ENCODE data around the gene LRRC8E. TPM values are rescaled to one million over a fixed set of nuclear protein-coding genes. Genes with fewer than 3 reads are reported as not detected.

The LRRC8E gene
- total RNA-seq, 2 donors from 2014 or later, result not detected

DNA sequence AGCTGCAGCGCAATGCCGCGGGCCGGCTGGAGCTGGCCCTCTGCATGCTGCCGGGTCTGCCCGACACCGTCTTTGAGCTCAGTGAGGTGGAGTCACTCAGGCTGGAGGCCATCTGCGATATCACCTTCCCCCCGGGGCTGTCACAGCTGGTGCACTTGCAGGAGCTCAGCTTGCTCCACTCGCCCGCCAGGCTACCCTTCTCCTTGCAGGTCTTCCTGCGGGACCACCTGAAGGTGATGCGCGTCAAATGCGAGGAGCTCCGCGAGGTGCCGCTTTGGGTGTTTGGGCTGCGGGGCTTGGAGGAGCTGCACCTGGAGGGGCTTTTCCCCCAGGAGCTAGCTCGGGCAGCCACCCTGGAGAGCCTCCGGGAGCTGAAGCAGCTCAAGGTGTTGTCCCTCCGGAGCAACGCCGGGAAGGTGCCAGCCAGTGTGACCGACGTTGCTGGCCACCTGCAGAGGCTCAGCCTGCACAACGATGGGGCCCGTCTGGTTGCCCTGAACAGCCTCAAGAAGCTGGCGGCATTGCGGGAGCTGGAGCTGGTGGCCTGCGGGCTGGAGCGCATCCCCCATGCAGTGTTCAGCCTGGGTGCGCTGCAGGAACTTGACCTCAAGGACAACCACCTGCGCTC is 11.6 kb downstream of the LRRC8E start:
- H3K27me3 Mint-ChIP-seq, result peaks cover 2 to 6% of the 10 kb centered on the region in 2 donors
- no peak overlapping the region for H3K27ac Mint-ChIP-seq
- no peak overlapping the region for H3K4me3 Mint-ChIP-seq
- no peak for DNase-seq (ENCODE audit: low spot score)
- H3K36me3 Mint-ChIP-seq, result no peaks in the 10 kb centered on the region
- H3K4me1 Mint-ChIP-seq (ENCODE audit: low read depth in 2 of 2), result peaks cover 13 to 16% of the 10 kb centered on the region in 2 donors
- no peaks in the 10 kb centered on the region for H3K9me3 Mint-ChIP-seq
- ATAC-seq, result no peak

DNA sequence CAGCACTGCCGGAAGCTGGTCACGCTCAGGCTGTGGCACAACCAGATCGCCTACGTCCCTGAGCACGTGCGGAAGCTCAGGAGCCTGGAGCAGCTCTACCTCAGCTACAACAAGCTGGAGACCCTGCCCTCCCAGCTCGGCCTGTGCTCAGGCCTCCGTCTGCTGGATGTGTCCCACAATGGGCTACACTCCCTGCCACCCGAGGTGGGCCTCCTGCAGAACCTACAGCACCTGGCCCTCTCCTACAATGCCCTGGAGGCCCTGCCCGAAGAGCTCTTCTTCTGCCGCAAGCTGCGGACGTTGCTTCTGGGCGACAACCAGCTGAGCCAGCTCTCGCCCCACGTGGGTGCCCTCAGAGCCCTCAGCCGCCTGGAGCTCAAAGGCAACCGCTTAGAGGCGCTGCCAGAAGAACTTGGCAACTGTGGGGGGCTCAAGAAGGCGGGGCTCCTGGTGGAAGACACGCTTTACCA is 12.1 kb downstream of the LRRC8E start:
- ATAC-seq, result no peak
- peaks cover 2 to 6% of the 10 kb centered on the region in 2 donors for H3K27me3 Mint-ChIP-seq
- H3K9me3 Mint-ChIP-seq, result no peaks in the 10 kb centered on the region
- DNase-seq (ENCODE audit: low spot score), result no peak
- no peak overlapping the region for H3K4me3 Mint-ChIP-seq
- peaks cover 19 to 20% of the 10 kb centered on the region in 2 donors for H3K4me1 Mint-ChIP-seq (ENCODE audit: low read depth in 2 of 2)
- H3K27ac Mint-ChIP-seq, result no peak overlapping the region
- no peaks in the 10 kb centered on the region for H3K36me3 Mint-ChIP-seq

DNA sequence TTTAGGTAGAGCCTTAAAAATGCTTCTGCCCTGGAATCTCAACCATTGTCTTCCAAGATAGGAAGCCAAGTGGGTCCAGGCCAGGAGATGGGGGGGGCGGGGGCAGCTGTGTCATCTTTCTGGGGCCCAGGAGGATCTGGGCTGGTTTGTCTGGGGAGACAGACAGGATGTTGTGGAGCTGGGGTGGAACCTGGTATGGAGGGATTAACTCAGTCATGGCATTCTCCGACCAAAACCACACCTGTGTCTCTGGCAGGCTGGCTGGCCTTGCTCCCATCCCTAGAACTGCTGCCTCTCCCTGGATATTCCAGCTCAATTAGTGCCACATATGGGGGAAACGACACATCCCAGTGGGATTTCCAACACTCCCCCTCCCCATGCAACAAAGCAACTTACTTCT is 12.6 kb downstream of the LRRC8E start:
- Mint-ChIP-seq H3K9me3 (no peaks in the 10 kb centered on the region), H3K4me3 (no peak overlapping the region), H3K27ac (no peak overlapping the region), H3K4me1 (ENCODE audit: low read depth in 2 of 2) (peaks cover 24 to 25% of the 10 kb centered on the region in 2 donors), H3K36me3 (no peaks in the 10 kb centered on the region), H3K27me3 (peaks cover 2 to 6% of the 10 kb centered on the region in 2 donors)
- DNase-seq (ENCODE audit: low spot score), result no peak
- ATAC-seq, result no peak

DNA sequence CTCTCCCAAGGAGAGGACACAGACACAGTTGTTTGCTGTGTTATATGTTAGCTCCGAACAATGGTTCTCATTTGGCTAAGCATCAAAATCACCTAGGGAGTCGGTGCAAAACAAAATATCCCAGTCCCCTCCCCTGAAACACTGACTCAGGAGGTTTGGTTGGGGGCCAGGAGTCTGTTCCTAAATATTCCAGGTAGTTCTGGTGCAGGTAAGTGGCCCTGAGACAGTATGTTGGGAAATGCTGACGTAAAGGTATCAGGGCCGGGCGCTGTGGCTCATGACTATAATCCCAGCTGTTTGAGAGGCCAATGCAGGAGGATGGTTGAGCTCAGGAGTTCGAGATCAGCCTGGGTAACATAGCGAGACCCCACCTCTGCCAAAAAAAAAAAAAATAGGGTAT is 13.0 kb downstream of the LRRC8E start:
- peaks cover 25 to 28% of the 10 kb centered on the region in 2 donors for H3K4me1 Mint-ChIP-seq (ENCODE audit: low read depth in 2 of 2)
- ATAC-seq (no peak), DNase-seq (ENCODE audit: low spot score) (no peak)
- H3K27ac Mint-ChIP-seq, result no peak overlapping the region
- H3K4me3 Mint-ChIP-seq, result peak overlapping the region; percentile 45
- no peaks in the 10 kb centered on the region for H3K36me3 Mint-ChIP-seq
- H3K9me3 Mint-ChIP-seq, result no peaks in the 10 kb centered on the region
- peaks cover 2 to 6% of the 10 kb centered on the region in 2 donors for H3K27me3 Mint-ChIP-seq

DNA sequence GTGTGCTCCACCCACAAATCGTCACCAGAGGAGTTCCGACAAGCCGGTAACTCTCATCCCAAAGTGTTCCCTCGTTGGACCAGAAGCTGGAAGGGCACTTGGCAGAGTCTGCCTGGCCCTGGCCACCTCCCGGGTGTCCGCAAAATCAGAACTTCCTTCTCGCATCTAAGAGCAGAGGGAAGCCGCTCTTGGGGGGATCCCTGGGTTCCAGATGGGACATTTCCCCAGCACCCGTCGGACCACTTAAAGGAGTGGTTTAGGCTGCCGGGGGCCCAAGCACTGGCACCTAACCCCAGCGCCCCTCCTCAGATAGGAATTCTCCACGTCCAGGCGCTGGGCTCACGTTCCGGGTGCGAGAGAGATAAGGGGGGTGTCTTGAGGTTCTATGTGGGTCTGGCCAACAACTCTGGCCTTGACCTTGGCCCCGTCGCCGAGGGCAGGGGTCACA is 14.5 kb downstream of the LRRC8E start:
- ATAC-seq (no peak), DNase-seq (ENCODE audit: low spot score) (no peak)
- H3K4me3 Mint-ChIP-seq, result peak overlapping the region; percentile 90
- no peaks in the 10 kb centered on the region for H3K9me3 Mint-ChIP-seq
- no peaks in the 10 kb centered on the region for H3K36me3 Mint-ChIP-seq
- peaks cover 25 to 37% of the 10 kb centered on the region in 2 donors for H3K4me1 Mint-ChIP-seq (ENCODE audit: low read depth in 2 of 2)
- H3K27me3 Mint-ChIP-seq, result peaks cover 0 to under 1% of the 10 kb centered on the region in 2 donors
- peak overlapping the region; percentile 87 to 95 for H3K27ac Mint-ChIP-seq

DNA sequence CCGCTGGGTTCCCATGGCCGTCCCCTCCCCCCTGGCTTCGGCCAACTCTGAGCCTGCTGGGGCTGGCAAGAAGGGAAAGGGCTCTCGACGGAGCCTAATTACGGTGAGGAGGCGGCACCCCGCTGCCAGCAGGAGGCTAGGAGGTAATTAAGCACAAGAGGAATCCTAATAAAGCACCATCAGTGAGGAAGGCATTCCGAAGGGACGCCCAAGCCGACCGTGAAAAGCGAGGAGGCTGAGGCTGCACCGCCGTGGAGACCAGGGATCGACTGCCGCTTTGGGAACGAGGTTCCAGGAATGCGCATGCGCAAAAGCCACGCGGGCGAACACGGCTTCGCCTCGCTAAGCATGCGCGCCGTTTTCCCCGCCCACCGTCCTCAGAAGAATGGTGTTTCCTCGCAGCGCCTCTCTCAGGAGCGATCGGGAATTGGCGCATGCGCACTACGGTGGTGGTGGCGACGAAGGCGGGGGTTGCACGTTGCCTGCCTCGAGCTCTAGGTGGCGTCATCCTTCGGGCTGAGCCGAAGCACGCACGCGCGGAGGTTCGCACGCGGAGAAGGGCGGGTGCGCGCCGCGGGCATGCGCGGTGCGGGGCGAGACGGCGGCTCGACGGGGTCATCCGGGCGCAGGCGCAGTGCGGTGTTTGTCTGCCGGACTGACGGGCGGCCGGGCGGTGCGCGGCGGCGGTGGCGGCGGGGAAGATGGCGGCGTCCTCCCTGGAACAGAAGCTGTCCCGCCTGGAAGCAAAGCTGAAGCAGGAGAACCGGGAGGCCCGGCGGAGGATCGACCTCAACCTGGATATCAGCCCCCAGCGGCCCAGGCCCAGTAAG is 15.1 kb downstream of the LRRC8E start, which contains the start of gene MAP2K7:
Gene MAP2K7 (plus strand): TSS at position 634 of the 830 bp plus-strand sequence. CDS start 68 bp downstream, at position 702.
- DNase-seq (ENCODE audit: low spot score) (peak; percentile 100), ATAC-seq (peak; percentile 92 to 94)
- Mint-ChIP-seq H3K4me3 (peak within 1 kb of the TSS; percentile 94), H3K27me3 (no peaks in the 10 kb centered on the region), H3K36me3 (no peaks in the 10 kb centered on the region), H3K27ac (peak within 1 kb of the TSS; percentile 87 to 96), H3K9me3 (no peaks in the 10 kb centered on the region), H3K4me1 (ENCODE audit: low read depth in 2 of 2) (peaks cover 25 to 38% of the 10 kb centered on the region in 2 donors)

DNA sequence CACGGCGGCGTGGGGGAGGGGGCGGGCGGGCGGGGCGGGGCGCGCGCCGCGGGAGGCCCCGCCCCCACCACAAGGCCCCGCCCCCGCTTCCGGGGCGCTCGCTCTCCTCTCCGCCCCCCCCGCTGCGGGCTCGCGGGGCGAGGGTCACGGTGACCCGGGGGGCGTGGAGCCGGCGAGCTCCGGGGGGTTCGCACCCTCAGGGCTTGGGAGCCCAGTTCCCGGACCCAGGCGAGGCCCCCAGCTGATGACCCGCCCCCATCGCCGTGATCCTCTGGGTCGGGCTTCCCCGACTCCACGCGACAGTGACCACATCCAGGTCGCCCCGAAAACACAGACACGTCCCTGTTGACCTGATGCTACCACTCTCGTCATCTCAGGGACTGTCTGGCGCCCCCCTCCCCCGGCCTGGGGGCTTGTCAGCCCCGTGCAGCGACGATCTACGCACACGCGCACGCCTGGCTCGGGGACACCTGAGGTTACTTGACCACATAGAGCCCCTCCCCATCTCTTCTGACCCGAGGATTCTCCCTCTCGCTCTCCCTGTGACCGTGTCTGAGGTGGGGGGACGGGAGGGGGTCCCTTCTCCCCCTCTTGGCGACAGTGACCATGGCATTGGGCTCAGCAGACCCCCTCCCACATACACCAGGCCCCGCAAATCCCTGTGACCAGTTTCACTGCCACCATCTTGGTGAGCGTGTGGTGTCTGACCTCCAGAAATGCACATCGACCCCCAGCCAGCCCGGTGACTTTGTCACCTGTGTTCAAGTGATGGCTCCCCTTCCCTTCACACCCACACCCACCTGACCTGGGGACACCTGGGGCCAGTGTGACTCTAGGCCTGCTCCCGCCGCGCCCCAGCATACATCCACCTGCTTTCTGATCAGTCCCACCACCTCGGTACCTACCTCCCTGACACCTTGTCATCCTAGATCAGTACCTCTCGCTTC is 16.0 kb downstream of the LRRC8E start:
- peak overlapping the region; percentile 87 to 96 for H3K27ac Mint-ChIP-seq
- peak overlapping the region; percentile 94 for H3K4me3 Mint-ChIP-seq
- no peaks in the 10 kb centered on the region for H3K27me3 Mint-ChIP-seq
- H3K4me1 Mint-ChIP-seq (ENCODE audit: low read depth in 2 of 2), result peaks cover 25 to 38% of the 10 kb centered on the region in 2 donors
- no peaks in the 10 kb centered on the region for H3K9me3 Mint-ChIP-seq
- DNase-seq (ENCODE audit: low spot score) (peak; percentile 84), ATAC-seq (peak; percentile 70 to 80)
- no peaks in the 10 kb centered on the region for H3K36me3 Mint-ChIP-seq

DNA sequence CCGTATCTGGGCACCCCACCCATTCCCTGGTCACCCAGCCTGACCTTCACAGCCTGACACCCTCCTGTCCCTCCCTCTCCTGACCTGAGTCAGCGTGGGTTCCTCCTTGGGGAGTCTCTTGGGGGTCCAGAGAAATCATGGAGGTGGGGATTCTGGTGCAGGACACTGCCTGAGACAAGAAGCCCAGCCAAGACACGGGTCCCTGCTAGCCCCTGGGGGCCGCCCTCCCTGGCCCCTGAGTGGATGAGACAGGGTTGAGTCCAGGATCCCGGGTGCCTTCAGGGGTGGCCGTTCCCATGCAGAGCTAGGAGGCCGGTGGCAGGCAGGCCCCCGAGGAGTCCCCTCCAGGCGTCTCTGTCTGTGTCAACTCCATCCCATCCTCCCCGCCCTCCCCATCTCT is 17.0 kb downstream of the LRRC8E start:
- DNase-seq (ENCODE audit: low spot score) (no peak), ATAC-seq (no peak)
- no peaks in the 10 kb centered on the region for H3K36me3 Mint-ChIP-seq
- H3K4me3 Mint-ChIP-seq, result peak overlapping the region; percentile 94
- peak overlapping the region; percentile 87 to 96 for H3K27ac Mint-ChIP-seq
- peaks cover 25 to 38% of the 10 kb centered on the region in 2 donors for H3K4me1 Mint-ChIP-seq (ENCODE audit: low read depth in 2 of 2)
- no peaks in the 10 kb centered on the region for H3K9me3 Mint-ChIP-seq
- no peaks in the 10 kb centered on the region for H3K27me3 Mint-ChIP-seq

DNA sequence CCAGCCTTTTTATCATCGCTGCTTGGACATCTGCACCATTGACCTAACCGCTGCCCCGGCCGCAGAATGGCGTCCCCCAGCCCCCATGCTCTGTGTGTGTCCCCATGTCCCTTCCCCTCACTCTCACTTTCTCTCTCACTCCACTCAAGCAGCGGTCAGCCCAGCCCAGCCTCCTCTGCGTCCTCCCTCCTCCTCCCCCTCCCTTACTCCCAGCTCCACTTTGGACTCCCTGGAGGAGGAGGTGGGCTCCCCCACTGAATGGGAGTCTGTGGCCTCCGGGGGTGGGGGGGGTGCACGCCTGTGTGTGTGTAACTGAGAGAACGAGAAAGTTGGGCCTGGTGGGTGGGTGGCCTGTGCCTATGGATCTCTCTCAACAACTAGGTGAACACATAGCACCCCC is 17.5 kb downstream of the LRRC8E start:
- H3K27me3 Mint-ChIP-seq, result no peaks in the 10 kb centered on the region
- peak overlapping the region; percentile 87 to 96 for H3K27ac Mint-ChIP-seq
- peaks cover 25 to 38% of the 10 kb centered on the region in 2 donors for H3K4me1 Mint-ChIP-seq (ENCODE audit: low read depth in 2 of 2)
- no peaks in the 10 kb centered on the region for H3K36me3 Mint-ChIP-seq
- H3K4me3 Mint-ChIP-seq, result peak overlapping the region; percentile 94
- DNase-seq (ENCODE audit: low spot score), result no peak
- ATAC-seq, result no peak
- H3K9me3 Mint-ChIP-seq, result no peaks in the 10 kb centered on the region

DNA sequence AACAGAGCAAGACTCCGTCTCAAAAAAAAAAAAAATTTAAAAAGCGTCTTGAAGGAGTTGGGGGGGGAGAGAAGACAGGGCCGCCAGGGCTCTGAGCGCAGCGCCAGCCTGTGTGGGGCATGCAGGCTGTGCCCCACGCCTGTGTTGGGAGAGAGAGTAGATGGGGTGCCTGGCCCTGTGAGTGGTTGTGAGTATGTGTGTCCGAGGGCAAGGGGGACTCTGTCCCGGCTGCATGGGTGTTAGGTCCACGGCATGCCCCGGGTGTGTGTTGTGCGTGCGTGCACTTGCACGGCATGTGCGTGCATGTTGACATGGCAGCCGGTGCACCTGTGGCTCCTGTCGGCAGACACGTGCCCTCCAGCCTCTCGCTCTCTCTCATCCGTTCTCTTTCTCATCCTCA is 18.8 kb downstream of the LRRC8E start:
- DNase-seq (ENCODE audit: low spot score) (no peak), ATAC-seq (no peak)
- Mint-ChIP-seq H3K27me3 (no peaks in the 10 kb centered on the region), H3K4me1 (ENCODE audit: low read depth in 2 of 2) (peaks cover 25 to 38% of the 10 kb centered on the region in 2 donors), H3K4me3 (no peak overlapping the region), H3K9me3 (no peaks in the 10 kb centered on the region), H3K36me3 (no peaks in the 10 kb centered on the region), H3K27ac (no peak overlapping the region)

DNA sequence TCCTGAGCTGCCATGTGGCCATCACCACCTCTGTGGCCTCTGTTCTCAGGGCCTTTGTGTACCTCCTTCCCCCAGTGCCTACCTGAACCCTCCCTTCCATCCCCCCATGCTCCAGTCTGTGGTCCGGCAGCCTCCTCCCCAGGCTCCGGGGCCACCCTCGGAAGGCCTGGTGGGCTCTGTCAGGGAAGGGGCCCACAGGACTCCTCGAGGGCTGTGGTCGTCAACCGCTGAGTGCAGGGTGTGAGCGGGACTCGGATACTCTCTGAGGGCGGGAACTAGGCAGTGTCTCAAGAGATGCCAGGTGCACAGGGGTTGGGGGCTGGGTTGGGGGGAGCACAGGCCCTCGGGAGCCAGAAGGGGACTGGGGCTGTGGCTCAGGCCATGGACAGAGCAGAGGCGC is 19.2 kb downstream of the LRRC8E start:
- no peaks in the 10 kb centered on the region for H3K36me3 Mint-ChIP-seq
- H3K9me3 Mint-ChIP-seq, result no peaks in the 10 kb centered on the region

DNA sequence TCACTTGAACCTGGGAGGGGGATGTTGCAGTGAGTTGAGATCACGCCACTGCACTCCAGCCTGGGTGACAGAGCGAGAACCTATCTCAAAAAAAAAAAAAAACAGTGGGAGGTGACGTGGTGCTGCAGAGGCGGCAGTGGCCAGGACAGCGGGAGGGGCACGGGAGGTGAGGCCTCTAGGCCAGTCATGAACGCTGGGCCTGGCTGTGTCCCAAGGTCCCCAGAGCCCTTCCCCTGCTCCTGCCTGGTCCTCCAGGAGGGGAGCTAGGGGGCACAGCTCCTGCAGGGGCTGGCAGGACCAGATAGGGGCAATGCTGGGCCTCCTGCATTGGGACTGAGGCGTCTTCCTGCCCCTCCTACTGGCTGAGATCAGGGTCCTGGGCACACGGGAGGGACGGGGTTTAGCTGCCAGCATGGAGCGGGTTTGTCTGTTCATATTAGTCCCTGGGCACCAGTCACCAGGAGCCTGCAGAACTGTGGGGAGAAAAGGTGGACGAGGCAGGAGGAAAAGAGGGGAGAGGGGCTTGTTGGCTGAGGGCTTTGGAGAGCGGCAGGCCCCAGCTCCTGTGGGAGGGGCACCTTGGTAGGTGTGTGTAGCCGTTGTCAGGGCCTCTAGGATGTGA is 19.9 kb downstream of the LRRC8E start:
- DNase-seq (ENCODE audit: low spot score) (no peak), ATAC-seq (no peak)
- no peak overlapping the region for H3K27ac Mint-ChIP-seq
- H3K4me1 Mint-ChIP-seq (ENCODE audit: low read depth in 2 of 2), result peaks cover 22 to 35% of the 10 kb centered on the region in 2 donors
- H3K36me3 Mint-ChIP-seq, result no peaks in the 10 kb centered on the region
- H3K27me3 Mint-ChIP-seq, result no peaks in the 10 kb centered on the region
- no peak overlapping the region for H3K4me3 Mint-ChIP-seq
- no peaks in the 10 kb centered on the region for H3K9me3 Mint-ChIP-seq

More for the DNA sequence above, 19.2 kb downstream of the LRRC8E start:
- no peak overlapping the region for H3K4me3 Mint-ChIP-seq
- ATAC-seq (no peak), DNase-seq (ENCODE audit: low spot score) (no peak)
- H3K27me3 Mint-ChIP-seq, result no peaks in the 10 kb centered on the region
- H3K4me1 Mint-ChIP-seq (ENCODE audit: low read depth in 2 of 2), result peaks cover 25 to 36% of the 10 kb centered on the region in 2 donors
- no peak overlapping the region for H3K27ac Mint-ChIP-seq

All from natural killer cell treated with Interleukin-12 subunit alpha and Interleukin-12 subunit beta and Interleukin-15 and Interleukin-18, amount 100 ng/mL, for 72 hours (primary cell).